ACC112 (cell line): Measurements from ENCODE around the gene CD40.
A peak's percentile ranks its signal among the peaks of the same experiment; 100 is the strongest.
"Not testable (repeated sequence)": the region's sequence is repeated elsewhere in the genome, so short reads cannot be mapped to it uniquely, and the experiment has no call there.

Experiments used
- H2AFZ ChIP-seq: fragments of 200-600 bp; sonication (generic); one replicate; pipeline ENCODE4 v1.6.0; 2017; ENCODE audit warnings: antibody characterized with exemption, low read length; ENCODE audit not compliant: unreplicated experiment
- H3K27ac ChIP-seq: fragments of 200-600 bp; sonication (generic); 2 replicates; pipeline ENCODE4 v1.5.1; 2014; ENCODE audit warnings: low read depth, mild to moderate bottlenecking, antibody characterized with exemption, low read length, moderate library complexity
- H3K27me3 ChIP-seq: fragments of 200-600 bp; sonication (generic); 2 replicates; pipeline ENCODE4 v1.6.1; 2014; ENCODE audit warnings: mild to moderate bottlenecking, antibody characterized with exemption, low read length, moderate library complexity, mixed read lengths; ENCODE audit not compliant: insufficient read depth
- H3K36me3 ChIP-seq: fragments of 200-600 bp; sonication (generic); 2 replicates; pipeline ENCODE4 v1.6.1; 2016; ENCODE audit warnings: mild to moderate bottlenecking, antibody characterized with exemption, low read length, moderate library complexity, mixed read lengths; ENCODE audit not compliant: insufficient read depth
- H3K4me1 ChIP-seq: fragments of 200-600 bp; sonication (generic); one replicate; pipeline ENCODE4 v1.6.1; 2016; ENCODE audit warnings: low read length, mixed read lengths; ENCODE audit not compliant: insufficient read depth, unreplicated experiment, control insufficient read depth
- H3K4me3 ChIP-seq: fragments of 200-600 bp; sonication (generic); 2 replicates; pipeline ENCODE4 v1.5.1; 2014; ENCODE audit warnings: mild to moderate bottlenecking, low read depth, low read length
- H3K79me2 ChIP-seq: fragments of 200-600 bp; sonication (generic); one replicate; pipeline ENCODE4 v1.6.0; 2016; ENCODE audit warnings: low read length; ENCODE audit not compliant: control insufficient read depth, unreplicated experiment, insufficient read depth

CD40 gene

DNA sequence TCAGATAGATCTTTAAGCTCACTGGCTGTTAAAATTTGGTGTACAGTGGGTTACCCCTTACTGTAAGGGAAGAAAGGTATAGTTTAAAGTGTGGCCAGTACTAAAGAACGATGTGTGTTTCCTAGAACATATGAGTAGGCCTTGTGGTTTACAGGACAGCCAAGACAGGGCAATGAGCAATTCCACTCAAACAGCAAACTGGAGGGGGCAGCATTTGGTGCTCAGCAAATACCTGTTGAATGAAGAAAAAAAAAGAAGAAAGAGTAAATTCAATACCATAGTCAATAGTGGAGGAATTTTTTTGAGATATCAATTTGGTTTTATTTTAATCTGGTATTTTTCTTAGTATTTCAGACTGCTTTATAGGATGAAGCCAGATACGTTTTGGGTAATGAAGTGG, 24.6 kb upstream of the CD40 start:
- no peak overlapping the region for H3K27ac ChIP-seq
- no peaks in the 10 kb centered on the region for H3K4me1 ChIP-seq
- H3K27me3 ChIP-seq: peaks cover 22% of the 10 kb centered on the region
- H2AFZ ChIP-seq: no peak overlapping the region
- peaks cover 9% of the 10 kb centered on the region for H3K79me2 ChIP-seq
- H3K4me3 ChIP-seq: no peak overlapping the region
- H3K36me3 ChIP-seq: no peaks in the 10 kb centered on the region

DNA sequence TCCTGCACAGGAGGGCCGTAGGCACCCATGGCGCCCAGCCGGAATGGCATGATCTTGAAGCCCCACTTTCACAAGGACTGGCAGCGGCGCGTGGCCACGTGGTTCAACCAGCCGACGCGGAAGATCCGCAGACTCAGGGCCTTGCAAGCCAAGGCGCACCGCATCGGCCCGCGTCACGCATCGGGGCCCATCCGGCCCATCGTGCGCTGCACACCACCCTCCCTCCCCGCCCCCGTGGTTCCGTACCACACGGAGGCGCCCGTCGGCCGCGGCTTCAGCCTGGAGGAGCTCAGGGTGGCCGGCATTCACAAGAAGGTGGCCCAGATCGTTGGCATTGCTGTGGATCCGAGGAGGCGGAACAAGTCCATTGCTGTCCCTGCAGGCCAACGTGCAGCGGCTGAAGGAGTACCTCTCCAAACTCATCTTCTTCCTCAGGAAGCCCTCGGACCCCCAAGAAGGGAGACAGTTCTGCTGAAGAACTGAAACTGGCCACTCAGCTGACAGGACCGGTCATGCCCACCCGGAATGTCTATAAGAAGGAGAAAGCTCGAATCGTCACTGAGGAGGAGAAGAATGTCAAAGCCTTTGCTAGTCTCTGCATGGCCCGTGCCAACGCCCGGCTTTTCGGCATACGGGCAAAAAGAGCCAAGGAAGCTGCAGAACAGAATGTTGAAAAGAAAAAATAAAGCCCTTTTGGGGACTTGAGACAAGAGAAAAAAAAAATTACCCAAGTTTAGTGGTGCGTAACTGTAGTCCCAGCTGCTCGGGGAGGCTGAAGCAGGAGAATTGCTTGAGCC, 18.4 kb upstream of the CD40 start:
- H3K79me2 ChIP-seq: no peaks in the 10 kb centered on the region
- H3K27ac ChIP-seq: no peak overlapping the region
- H3K4me1 ChIP-seq: no peaks in the 10 kb centered on the region
- H3K27me3 ChIP-seq: peaks cover 76% of the 10 kb centered on the region
- no peak overlapping the region for H3K4me3 ChIP-seq
- H2AFZ ChIP-seq: no peak overlapping the region
- no peaks in the 10 kb centered on the region for H3K36me3 ChIP-seq

DNA sequence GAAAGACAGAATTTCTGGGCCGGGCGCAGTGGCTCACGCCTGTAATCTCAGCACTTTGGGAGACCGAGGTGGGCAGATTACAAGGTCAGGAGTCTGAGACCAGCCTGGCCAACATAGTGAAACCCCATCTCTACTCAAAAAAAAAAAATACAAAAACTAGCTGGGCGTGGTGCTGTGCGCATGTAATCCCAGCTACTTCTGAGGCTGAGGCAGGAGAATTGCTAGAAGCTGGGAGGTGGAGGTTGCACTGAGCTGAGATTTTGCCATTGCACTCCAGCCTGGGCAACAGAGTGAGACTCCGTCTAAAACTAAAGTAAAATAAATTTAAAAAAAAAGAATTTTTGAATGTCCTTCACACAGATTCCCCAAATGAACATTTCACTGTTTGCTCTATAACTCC, 17.7 kb upstream of the CD40 start:
- H3K27ac ChIP-seq, H3K4me3 ChIP-seq, H3K79me2 ChIP-seq, H3K4me1 ChIP-seq, H2AFZ ChIP-seq, H3K36me3 ChIP-seq: not testable (repeated sequence)
- H3K27me3 ChIP-seq: peaks cover 84% of the 10 kb centered on the region

DNA sequence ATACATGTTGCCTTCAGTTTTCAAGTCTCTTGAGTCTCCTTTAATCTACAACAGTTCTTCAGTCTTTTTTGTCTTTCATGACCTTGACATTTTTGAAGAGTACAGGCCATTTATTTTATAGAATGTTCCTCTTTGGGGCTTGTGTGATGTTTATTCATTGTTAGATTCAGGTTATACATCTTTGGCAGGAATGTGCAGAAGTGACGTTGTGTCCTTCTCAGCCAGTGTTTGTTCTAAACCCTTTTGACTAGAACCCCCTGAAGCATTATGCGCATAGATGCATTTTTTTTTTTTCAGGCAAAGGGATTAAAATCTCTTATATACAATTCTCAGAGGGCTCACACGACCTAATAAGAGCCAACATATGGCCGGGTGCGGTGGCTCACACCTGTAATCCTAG, 17.1 kb upstream of the CD40 start:
- H3K27ac ChIP-seq: no peak overlapping the region
- no peaks in the 10 kb centered on the region for H3K36me3 ChIP-seq
- peaks cover 89% of the 10 kb centered on the region for H3K27me3 ChIP-seq
- no peak overlapping the region for H3K4me3 ChIP-seq
- H3K79me2 ChIP-seq: no peaks in the 10 kb centered on the region
- no peak overlapping the region for H2AFZ ChIP-seq
- H3K4me1 ChIP-seq: no peaks in the 10 kb centered on the region

DNA sequence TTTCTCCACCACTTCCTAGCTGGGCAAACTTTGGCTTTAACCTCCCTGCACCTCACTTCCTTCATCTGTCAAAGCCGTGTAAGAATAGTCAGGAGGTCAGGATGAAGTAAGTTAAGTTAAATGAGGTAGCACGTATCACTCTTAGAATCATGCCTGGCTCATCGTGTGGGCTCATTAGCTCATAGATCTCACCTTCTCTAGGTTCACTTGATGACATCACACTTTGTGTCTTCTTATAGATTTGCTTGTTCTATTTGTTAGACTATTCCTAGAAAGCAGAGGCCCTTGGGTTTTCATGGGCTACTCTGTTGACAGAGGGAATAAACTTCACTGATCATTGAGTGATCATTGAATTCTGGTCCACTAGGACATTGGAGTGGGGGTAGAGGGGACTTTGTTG, 16.2 kb upstream of the CD40 start:
- peaks cover 91% of the 10 kb centered on the region for H3K27me3 ChIP-seq
- no peak overlapping the region for H2AFZ ChIP-seq
- H3K4me1 ChIP-seq: no peaks in the 10 kb centered on the region
- H3K79me2 ChIP-seq: no peaks in the 10 kb centered on the region
- H3K36me3 ChIP-seq: no peaks in the 10 kb centered on the region
- no peak overlapping the region for H3K27ac ChIP-seq
- H3K4me3 ChIP-seq: no peak overlapping the region

DNA sequence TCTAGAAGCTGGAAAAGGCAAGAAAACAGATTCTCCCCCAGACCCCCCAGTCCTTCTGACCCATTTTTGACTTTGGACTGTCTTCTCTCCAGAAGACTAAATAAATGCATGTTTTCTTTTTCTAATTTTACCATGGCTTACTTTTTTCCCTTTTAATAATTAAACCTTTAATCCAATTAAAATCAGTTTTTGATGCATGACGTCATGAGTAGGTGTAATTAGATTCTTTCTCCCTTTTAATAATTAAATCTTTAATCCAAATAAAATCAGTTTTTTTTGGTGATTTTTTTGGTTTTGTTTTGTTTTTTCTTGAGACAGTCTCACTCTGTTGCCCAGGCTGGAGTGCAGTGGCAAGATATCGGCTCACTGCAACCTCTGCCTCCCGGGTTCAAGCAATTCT, 15.2 kb upstream of the CD40 start:
- peaks cover 91% of the 10 kb centered on the region for H3K27me3 ChIP-seq
- H2AFZ ChIP-seq: no peak overlapping the region
- H3K27ac ChIP-seq: no peak overlapping the region
- H3K4me3 ChIP-seq: no peak overlapping the region
- no peaks in the 10 kb centered on the region for H3K4me1 ChIP-seq
- no peaks in the 10 kb centered on the region for H3K36me3 ChIP-seq
- H3K79me2 ChIP-seq: no peaks in the 10 kb centered on the region

DNA sequence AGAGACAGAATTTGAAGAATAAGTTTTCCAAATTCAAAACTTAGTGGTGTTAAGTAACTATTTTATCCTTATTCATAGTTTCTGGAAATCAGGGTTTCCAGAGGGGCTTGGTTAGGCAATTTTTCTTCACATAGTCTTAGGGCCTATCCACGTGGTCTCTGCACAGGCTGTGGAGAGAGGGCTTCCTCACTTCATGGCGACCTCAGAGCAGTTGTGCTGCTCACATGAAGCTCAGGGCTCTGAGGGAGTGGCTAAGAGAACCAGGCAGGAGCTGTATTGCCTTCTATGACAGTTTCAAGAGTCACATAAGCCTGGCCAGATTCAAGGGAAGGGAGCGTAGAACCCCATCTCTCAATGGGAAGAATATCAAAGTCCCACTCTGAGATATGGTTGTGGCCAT, 13.9 kb upstream of the CD40 start:
- no peak overlapping the region for H2AFZ ChIP-seq

DNA sequence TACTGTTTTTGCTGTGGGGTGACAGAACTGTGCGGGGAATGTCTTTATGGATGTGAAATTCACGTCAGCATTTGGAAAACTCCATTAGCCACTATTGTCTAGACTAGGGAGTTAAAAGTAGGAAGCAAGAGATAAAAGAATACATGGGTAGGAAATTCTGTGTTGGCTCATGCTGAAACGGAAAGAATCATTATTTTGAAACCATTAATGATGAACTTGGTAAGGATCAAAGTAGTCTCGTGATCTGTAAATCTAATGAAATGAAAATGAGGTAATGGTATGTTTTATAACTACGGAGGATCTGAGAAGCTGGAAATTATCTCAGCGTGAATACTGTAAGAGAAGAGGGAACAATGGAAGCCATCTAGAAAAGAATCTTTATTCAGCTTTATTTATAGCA, 11.1 kb upstream of the CD40 start:
- no peaks in the 10 kb centered on the region for H3K36me3 ChIP-seq
- H3K27me3 ChIP-seq: peaks cover 96% of the 10 kb centered on the region
- no peak overlapping the region for H2AFZ ChIP-seq
- no peak overlapping the region for H3K27ac ChIP-seq
- H3K79me2 ChIP-seq: no peaks in the 10 kb centered on the region
- no peak overlapping the region for H3K4me3 ChIP-seq
- no peaks in the 10 kb centered on the region for H3K4me1 ChIP-seq

More for the DNA sequence above, 13.9 kb upstream of the CD40 start:
- Histone ChIP-seq H3K4me3 (no peak overlapping the region), H3K27me3 (peaks cover 90% of the 10 kb centered on the region), H3K36me3 (no peaks in the 10 kb centered on the region), H3K27ac (no peak overlapping the region), H3K4me1 (no peaks in the 10 kb centered on the region), H3K79me2 (no peaks in the 10 kb centered on the region)

DNA sequence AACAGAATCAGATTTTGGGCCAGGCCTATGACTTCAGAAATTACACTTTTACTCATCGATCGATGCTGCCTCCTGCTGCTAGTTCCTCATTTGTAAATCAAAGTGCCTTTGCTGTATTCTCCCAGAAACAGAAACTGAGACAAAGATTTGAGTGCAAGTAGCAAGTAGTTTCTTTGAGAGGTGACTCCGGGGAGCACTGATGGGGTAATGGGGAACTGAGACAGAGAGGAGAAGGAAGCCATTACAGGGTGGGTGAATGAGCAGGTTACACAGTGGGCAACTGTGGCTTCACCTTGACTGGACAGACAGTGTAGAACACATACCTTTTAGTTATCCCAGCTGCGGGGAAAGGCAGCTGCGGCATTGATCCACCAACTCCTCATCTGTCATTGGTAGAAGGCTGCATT, 9.7 kb upstream of the CD40 start:
- no peak overlapping the region for H2AFZ ChIP-seq
- H3K79me2 ChIP-seq: no peaks in the 10 kb centered on the region
- no peaks in the 10 kb centered on the region for H3K4me1 ChIP-seq

DNA sequence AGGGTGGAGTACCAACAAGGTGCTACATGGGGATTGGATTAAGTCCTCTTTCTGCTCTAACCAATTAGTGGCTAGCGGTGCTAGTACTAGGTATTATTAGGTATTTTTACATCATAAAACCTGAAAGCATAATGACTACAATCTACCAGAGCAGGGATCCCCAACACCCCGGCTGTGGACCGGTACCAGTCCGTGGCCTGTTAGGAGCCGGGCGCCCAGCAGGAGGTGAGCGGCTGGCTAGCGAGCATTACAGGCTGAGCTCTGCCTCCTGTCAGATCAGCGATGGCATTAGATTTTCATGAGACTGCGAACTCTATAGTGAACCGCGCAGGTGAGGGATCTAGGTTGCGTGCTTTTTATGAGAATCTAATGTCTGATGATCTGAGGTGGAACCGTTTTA, 9.1 kb upstream of the CD40 start:
- no peak overlapping the region for H3K27ac ChIP-seq

More for the DNA sequence above, 9.7 kb upstream of the CD40 start:
- H3K4me3 ChIP-seq: no peak overlapping the region
- H3K27me3 ChIP-seq: peaks cover 93% of the 10 kb centered on the region
- H3K27ac ChIP-seq: no peak overlapping the region
- H3K36me3 ChIP-seq: no peaks in the 10 kb centered on the region

DNA sequence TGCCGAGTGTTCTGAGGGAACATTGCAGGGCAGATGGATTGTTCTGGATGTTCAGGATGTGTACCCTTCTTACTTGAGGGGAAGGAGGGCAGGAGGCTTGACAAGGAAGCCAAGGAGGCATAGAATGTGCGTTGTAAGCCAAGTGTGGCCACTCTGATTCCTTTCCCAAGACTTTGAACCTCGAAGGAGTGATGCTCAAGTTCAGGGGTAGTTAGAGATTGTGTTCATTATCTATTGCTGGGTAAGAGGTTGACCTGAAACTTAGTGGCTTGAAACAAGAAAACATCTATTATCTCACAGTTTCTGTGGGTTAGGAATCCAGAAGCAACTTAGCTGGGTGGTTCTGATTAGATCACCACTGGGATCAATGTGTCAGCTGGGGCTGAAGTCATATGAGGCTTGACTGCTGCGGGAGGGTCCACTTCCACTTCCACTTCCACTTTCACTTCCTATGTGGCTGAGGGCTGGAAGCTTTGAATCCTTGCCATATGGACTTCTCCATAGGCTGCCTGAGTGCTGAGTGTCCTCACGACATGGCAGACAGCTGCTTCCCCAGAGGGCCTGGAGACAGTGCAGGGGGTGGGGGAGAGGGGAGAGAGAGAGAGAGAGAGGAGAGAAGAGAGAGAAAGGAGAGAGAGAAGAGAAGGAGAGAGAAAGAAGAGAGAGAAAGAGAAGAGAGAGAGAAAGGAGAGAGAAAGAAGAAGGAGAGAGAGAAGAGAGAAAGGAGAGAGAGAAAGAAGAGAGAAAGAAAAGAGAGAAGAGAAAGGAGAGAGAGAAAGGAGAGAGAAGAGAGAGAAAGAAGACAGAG, 6.9 kb upstream of the CD40 start:
- H3K27me3 ChIP-seq: peaks cover 87% of the 10 kb centered on the region
- H3K36me3 ChIP-seq: no peaks in the 10 kb centered on the region
- no peak overlapping the region for H2AFZ ChIP-seq
- H3K4me3 ChIP-seq: peak overlapping the region; percentile 36
- no peak overlapping the region for H3K27ac ChIP-seq
- H3K4me1 ChIP-seq: no peaks in the 10 kb centered on the region
- H3K79me2 ChIP-seq: no peaks in the 10 kb centered on the region

More for the DNA sequence above, 9.1 kb upstream of the CD40 start:
- Histone ChIP-seq H2AFZ (no peak overlapping the region), H3K4me3 (no peak overlapping the region), H3K27me3 (peaks cover 93% of the 10 kb centered on the region), H3K79me2 (no peaks in the 10 kb centered on the region), H3K4me1 (no peaks in the 10 kb centered on the region), H3K36me3 (no peaks in the 10 kb centered on the region)
